ENCODE data around the gene GALNT4. TPM values are rescaled to one million over a fixed set of nuclear protein-coding genes. Genes with fewer than 3 reads are reported as not detected.

GALNT4 gene
- total and polyA plus RNA-seq, 2 of the 13 experiments (the other 11 are each of a cell fraction or from before 2014, with no cell fraction given), result 4.9 to 6.8 TPM

DNA sequence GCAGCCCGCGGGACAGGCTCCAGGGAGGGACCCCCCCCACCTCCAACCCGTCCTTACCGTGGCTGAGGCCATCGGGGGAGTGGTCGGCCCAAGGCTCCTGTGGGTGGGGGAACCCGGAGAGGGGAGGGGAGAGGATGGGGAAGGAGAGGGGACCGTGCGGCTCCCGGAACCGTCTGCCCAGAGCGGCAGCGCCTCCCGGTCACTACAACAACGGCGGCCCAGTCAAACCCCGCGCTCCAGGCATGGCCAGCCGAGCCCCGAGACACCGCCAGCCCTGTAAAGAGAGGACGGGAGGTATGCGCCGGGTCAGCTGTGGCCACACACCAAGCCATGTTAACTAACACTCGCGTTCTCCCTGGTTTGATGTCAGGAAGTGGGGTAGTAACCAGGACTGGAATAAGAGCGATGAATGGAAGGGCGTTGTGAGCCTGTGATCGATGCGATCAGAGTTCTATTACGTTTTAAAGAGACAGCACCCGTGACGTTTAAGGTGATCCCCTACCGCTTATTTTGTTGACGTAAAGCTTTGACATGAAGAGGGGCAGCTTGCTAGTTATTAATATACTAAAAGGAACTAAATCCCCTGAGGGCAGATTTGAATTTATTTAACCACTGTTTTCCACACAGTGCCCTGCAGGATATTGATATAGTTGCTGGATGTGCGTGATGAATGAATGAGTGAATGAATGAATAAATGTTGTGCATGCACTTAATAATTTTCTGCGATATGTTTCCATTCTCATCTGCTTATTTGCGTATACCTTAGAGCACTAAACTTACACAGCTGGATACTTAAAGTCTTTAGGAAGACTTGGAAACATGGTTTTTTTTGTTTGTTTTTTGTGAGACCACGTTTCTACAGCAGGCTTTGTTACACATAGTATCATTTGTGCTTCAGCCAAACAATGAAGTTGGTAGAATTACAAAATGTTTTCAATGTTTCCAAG lies 1.5 kb upstream of the GALNT4 start, which contains the start of gene POC1B (continued):
- TF ChIP-seq NFYB (CRISPR knock-in tag; IDR thresholded peaks at IDR 0.05) (peak; percentile 31; the same call in 1 of the 2 replicates), KLF12 (CRISPR knock-in tag; IDR thresholded peaks at IDR 0.05; ENCODE audit: borderline replicate concordance) (0 out of 2 replicates have a peak, but pooled peaks have one; percentile 51), ASH2L (IDR thresholded peaks at IDR 0.05; ENCODE audit: insufficient read length, low read depth, low read length) (peak; percentile 97), ZBTB38 (CRISPR knock-in tag; IDR thresholded peaks at IDR 0.05) (no peak; the same call in 1 of the 2 replicates), ZBTB7A (CRISPR knock-in tag; IDR thresholded peaks at IDR 0.05) (peak; percentile 52; the same call in 1 of the 2 replicates), ZBTB1 (CRISPR knock-in tag; IDR thresholded peaks at IDR 0.05; ENCODE audit: borderline replicate concordance) (no peak), ZNF839 (CRISPR knock-in tag; IDR thresholded peaks at IDR 0.05; ENCODE audit: borderline replicate concordance) (peak; percentile 89), ZNF354B (CRISPR knock-in tag; IDR thresholded peaks at IDR 0.05) (peak; percentile 77; the same call in 1 of the 2 replicates), ZNF570 (CRISPR knock-in tag; IDR thresholded peaks at IDR 0.05; ENCODE audit: borderline replicate concordance) (0 out of 2 replicates have a peak, but pooled peaks have one; percentile 37), ZNF510 (CRISPR knock-in tag; IDR thresholded peaks at IDR 0.05; ENCODE audit: low read depth) (peak; percentile 57; the same call in 1 of the 2 replicates), ZNF136 (CRISPR knock-in tag; IDR thresholded peaks at IDR 0.05; ENCODE audit: low read depth) (0 out of 2 replicates have a peak, but pooled peaks have one; percentile 45), SP5 (CRISPR knock-in tag; IDR thresholded peaks at IDR 0.05; ENCODE audit: borderline replicate concordance, low read depth) (no peak), ZNF546 (CRISPR knock-in tag; conservative IDR thresholded peaks at IDR 0.05) (peak; percentile 41; the same call in 1 of the 2 replicates), SRY (CRISPR knock-in tag; IDR thresholded peaks at IDR 0.05) (no peak), ZNF33B (CRISPR knock-in tag; IDR thresholded peaks at IDR 0.05) (no peak), NR2F6 (IDR thresholded peaks at IDR 0.05) (no peak), NR2F6 (CRISPR knock-in tag; IDR thresholded peaks at IDR 0.05) (peak; percentile 40)
- TF ChIP-seq, protein P1, sequence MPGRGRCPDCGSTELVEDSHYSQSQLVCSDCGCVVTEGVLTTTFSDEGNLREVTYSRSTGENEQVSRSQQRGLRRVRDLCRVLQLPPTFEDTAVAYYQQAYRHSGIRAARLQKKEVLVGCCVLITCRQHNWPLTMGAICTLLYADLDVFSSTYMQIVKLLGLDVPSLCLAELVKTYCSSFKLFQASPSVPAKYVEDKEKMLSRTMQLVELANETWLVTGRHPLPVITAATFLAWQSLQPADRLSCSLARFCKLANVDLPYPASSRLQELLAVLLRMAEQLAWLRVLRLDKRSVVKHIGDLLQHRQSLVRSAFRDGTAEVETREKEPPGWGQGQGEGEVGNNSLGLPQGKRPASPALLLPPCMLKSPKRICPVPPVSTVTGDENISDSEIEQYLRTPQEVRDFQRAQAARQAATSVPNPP (CRISPR knock-in tag; IDR thresholded peaks at IDR 0.05), result 0 out of 2 replicates have a peak, but pooled peaks have one; percentile 55
- TF ChIP-seq, protein P2, sequence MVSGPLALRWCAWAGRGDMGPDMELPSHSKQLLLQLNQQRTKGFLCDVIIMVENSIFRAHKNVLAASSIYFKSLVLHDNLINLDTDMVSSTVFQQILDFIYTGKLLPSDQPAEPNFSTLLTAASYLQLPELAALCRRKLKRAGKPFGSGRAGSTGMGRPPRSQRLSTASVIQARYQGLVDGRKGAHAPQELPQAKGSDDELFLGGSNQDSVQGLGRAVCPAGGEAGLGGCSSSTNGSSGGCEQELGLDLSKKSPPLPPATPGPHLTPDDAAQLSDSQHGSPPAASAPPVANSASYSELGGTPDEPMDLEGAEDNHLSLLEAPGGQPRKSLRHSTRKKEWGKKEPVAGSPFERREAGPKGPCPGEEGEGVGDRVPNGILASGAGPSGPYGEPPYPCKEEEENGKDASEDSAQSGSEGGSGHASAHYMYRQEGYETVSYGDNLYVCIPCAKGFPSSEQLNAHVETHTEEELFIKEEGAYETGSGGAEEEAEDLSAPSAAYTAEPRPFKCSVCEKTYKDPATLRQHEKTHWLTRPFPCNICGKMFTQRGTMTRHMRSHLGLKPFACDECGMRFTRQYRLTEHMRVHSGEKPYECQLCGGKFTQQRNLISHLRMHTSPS (CRISPR knock-in tag; IDR thresholded peaks at IDR 0.05; ENCODE audit: low read depth), result no peak
- TF ChIP-seq, protein P3, sequence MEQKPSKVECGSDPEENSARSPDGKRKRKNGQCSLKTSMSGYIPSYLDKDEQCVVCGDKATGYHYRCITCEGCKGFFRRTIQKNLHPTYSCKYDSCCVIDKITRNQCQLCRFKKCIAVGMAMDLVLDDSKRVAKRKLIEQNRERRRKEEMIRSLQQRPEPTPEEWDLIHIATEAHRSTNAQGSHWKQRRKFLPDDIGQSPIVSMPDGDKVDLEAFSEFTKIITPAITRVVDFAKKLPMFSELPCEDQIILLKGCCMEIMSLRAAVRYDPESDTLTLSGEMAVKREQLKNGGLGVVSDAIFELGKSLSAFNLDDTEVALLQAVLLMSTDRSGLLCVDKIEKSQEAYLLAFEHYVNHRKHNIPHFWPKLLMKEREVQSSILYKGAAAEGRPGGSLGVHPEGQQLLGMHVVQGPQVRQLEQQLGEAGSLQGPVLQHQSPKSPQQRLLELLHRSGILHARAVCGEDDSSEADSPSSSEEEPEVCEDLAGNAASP (CRISPR knock-in tag; IDR thresholded peaks at IDR 0.05; ENCODE audit: borderline replicate concordance), result peak; percentile 84
- TF ChIP-seq, protein P4, sequence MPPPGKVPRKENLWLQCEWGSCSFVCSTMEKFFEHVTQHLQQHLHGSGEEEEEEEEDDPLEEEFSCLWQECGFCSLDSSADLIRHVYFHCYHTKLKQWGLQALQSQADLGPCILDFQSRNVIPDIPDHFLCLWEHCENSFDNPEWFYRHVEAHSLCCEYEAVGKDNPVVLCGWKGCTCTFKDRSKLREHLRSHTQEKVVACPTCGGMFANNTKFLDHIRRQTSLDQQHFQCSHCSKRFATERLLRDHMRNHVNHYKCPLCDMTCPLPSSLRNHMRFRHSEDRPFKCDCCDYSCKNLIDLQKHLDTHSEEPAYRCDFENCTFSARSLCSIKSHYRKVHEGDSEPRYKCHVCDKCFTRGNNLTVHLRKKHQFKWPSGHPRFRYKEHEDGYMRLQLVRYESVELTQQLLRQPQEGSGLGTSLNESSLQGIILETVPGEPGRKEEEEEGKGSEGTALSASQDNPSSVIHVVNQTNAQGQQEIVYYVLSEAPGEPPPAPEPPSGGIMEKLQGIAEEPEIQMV (CRISPR knock-in tag; IDR thresholded peaks at IDR 0.05; ENCODE audit: low read depth), result peak; percentile 31; the same call in 1 of the 2 replicates
